Right lobe of liver (tissue), 6 donors: ENCODE results near the gene SIGLEC5. TPM values are rescaled to one million over a fixed set of nuclear protein-coding genes. Genes with fewer than 3 reads are reported as not detected.

Experiments used
- ATAC-seq, 4 donors: fragments of 200-7000 bp; cut with Tn5 transposase; one replicate each; pipeline ENCODE4 v1.9.1; 2020; ENCODE audit warnings: mild to moderate bottlenecking in 4 of 4, moderate library complexity in 4 of 4
- DNase-seq, 3 donors: peaks; one replicate each; pipeline ENCODE4 v3.0.0-alpha.2; 2020
- H3K27ac ChIP-seq, 3 donors: fragments of 200-600 bp; one replicate each; pipeline ENCODE4 v1.8.0; 2022
- H3K27me3 ChIP-seq, 2 donors: fragments of 200-600 bp; one replicate each; pipeline ENCODE4 v1.8.0; 2022
- H3K36me3 ChIP-seq, 4 donors: fragments of 200-600 bp; sonication (generic) in 1 of 4; one replicate each; pipeline versions ENCODE4 v1.5.1 to v1.8.0; 2017 to 2022; ENCODE audit warnings: control low read depth in 1 of 4
- H3K4me1 ChIP-seq, 4 donors: fragments of 200-600 bp; sonication (generic) in 1 of 4; one replicate each; pipeline versions ENCODE4 v1.5.1 to v1.8.0; 2017 to 2022; ENCODE audit warnings: control low read depth in 1 of 4
- H3K4me3 ChIP-seq, 3 donors: fragments of 200-600 bp; one replicate each; pipeline ENCODE4 v1.8.0; 2022
- H3K9me3 ChIP-seq, 4 donors: fragments of 200-600 bp; sonication (generic) in 1 of 4; one replicate each; pipeline versions ENCODE4 v1.5.1 to v1.8.0; 2017 to 2022; ENCODE audit warnings: control low read depth in 1 of 4
- CTCF ChIP-seq, 4 donors: fragments of 200-600 bp in 3 of 4; fragments of 450-650 bp in 1 of 4; IDR thresholded peaks; one replicate each; pipeline versions ENCODE4 v1.5.1 to v1.8.0; 2016 to 2022; ENCODE audit warnings: antibody characterized with exemption in 4 of 4, mild to moderate bottlenecking in 2 of 4
- POLR2A ChIP-seq: fragments of 450-650 bp; IDR thresholded peaks from one replicate; pipeline ENCODE4 v1.6.1; 2017; ENCODE audit warnings: antibody characterized with exemption, mild to moderate bottlenecking
- WGBS: methylation state at CpG from one replicate; pipeline ENCODE4 v1.1.6; 2018; ENCODE audit warnings: low coverage, low lambda C conversion rate; ENCODE audit not compliant: insufficient coverage; ENCODE audit errors: missing lambda C conversion rate; 5-methylcytosine and 5-hydroxymethylcytosine counted together
- intact Hi-C, 2 donors: fragments of 100-400 bp; cut with DNase I; formaldehyde crosslinking; loops; one replicate each; pipeline versions ENCODE4 v1.11.2 to v1.14.1; 2022
- total RNA-seq, 6 experiments: library from RNA; depleted of rRNA in 2 of 6; stranded (reverse); fragments of >200 nt in 2 of 6; fragmentation: NEBNext Ultra II Directional in 3 of 6; extraction: Animal tissue kit (Norgen Biotek cat#: 25700) in 3 of 6; gene quantifications; one replicate each; pipeline versions ENCODE4 v1.1.0 to v1.2.4, GENCODE V29; 2016 to 2023
- donor health status: DM: no; HTN: yes; CAD: no.
- donor health status: DM: no; HTN: no; CAD: no.
- donor health status: DM: no; HTN: no; CAD: no.
- donor health status: DM: no; HTN: yes; CAD: no.
- donor health status: DM: no; HTN: yes; CAD: no.

The SIGLEC5 gene
- total RNA-seq, 6 experiments from 2014 or later: 0.89 to 1.1 (median 0.92) TPM; not detected in 3

DNA sequence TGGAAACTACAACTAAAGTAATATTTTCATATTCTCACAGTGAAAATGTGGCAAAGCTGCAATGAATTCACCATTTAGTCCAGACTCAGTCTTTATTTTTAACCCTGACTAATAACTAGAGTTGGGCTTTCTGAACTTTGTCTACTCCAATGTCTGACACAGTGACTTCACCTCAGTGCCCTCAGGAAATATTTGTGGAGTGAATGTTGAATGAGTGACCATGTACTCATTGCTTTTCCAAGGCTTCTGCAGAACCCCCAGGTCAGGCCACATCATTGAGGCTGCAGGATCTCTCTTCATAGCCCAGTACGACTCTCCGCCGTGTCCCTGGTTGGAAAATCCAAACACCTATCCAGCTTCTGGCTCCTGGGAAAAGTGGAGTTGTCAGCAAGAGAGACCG, 57.3 kb downstream of the SIGLEC5 start:
- H3K4me3 ChIP-seq: no peak overlapping the region
- no peak overlapping the region for H3K27ac ChIP-seq
- ATAC-seq: no peak
- intact Hi-C loops: no loop called here
- H3K4me1 ChIP-seq: peaks cover 0 to 6% (median 0%) of the 10 kb centered on the region in 4 donors
- TF ChIP-seq POLR2A: no peak
- no peak for TF ChIP-seq CTCF (IDR thresholded peaks at IDR 0.05)
- no peaks in the 10 kb centered on the region for H3K9me3 ChIP-seq
- no peaks in the 10 kb centered on the region for H3K27me3 ChIP-seq
- WGBS: 97% methylated on average over 4 of the region's 4 CpGs
- DNase-seq: no peak
- peaks cover 0 to 13% (median 2%) of the 10 kb centered on the region in 4 donors for H3K36me3 ChIP-seq

DNA sequence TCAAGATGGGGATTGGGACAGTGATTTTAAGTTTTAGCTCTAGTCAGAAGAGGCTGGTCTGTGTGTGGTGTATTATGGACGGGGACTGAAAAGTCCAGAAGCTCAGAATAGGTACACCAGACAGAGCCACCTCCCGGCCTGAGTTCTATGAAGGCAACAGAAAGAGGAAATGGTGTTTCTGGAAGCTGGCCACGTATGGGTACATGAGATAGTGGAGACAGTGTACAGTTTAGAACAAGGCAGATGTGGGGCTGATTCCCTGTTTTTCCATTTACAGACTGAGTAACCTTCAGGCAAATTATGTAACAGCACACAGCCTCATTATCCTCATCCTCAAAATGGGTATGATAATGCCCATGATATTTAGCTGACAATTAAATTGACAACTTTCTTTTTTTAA, 57.8 kb downstream of the SIGLEC5 start:
- no peaks in the 10 kb centered on the region for H3K9me3 ChIP-seq
- WGBS: 60% methylated on average over 2 of the region's 3 CpGs
- no peak for DNase-seq
- peaks cover 0 to 13% (median 1%) of the 10 kb centered on the region in 4 donors for H3K36me3 ChIP-seq
- ATAC-seq: no peak
- TF ChIP-seq POLR2A (no peak), CTCF (IDR thresholded peaks at IDR 0.05) (no peak)
- H3K27me3 ChIP-seq: no peaks in the 10 kb centered on the region
- peaks cover 0 to 6% (median 0%) of the 10 kb centered on the region in 4 donors for H3K4me1 ChIP-seq
- H3K27ac ChIP-seq: no peak overlapping the region
- intact Hi-C loops: no loop called here
- peak overlapping the region in 2 of 3 donors; percentile 36 to 68 for H3K4me3 ChIP-seq

- Histone ChIP-seq H3K4me3 (peak overlapping the region; percentile 36 to 68 (median 66)), H3K4me1 (peaks cover 0 to 6% (median 0%) of the 10 kb centered on the region in 4 donors), H3K27me3 (no peaks in the 10 kb centered on the region), H3K27ac (no peak overlapping the region), H3K9me3 (no peaks in the 10 kb centered on the region), H3K36me3 (peaks cover 0 to 13% (median 0%) of the 10 kb centered on the region in 4 donors)
- ATAC-seq (no peak), DNase-seq (no peak)
- TF ChIP-seq CTCF (IDR thresholded peaks at IDR 0.05) (no peak), POLR2A (no peak)
- 4% methylated on average over 8 of the region's 8 CpGs for WGBS
- intact Hi-C loops: no loop called here
These were observed 58.6 kb downstream of the SIGLEC5 start for GRCh38 chr19:51571599-51571998.

DNA sequence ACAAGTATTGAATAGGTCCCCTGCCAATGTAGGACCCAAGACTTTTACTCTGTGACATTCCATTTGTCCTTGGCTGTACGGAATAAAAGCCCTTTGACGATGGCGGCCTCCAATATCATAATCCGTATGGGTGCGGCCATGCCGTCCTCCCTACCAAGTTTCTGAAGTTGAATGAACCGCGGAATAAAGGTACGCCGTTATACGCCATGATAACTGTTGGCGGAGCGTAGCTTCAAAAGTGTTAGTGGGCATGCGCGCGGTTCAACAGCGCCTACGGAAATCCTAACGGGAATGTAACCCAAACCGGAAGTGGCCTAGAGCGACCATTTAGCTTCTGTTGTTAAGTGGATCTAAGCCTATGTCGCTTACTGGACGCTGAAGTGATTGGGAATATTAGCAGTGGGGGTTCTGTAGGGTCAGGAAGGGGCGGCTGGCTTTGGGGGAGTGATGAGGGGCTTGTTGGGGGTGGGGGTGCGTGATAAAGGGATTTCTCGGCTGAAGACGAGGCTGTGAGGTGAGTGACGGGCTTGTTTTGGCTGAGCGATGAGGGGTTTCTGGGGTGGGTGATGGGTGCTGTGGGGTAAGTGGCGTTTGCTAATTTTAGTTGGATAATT, 59.1 kb downstream of the SIGLEC5 start, which contains the start of gene ZNF175:
Gene ZNF175 (plus strand): TSS at position 322 of the 614 bp plus-strand sequence. CDS start 2,047 bp downstream, outside the sequence.
- intact Hi-C loops: no loop called here

More for the DNA sequence above, 59.1 kb downstream of the SIGLEC5 start, which contains the start of gene ZNF175:
- DNase-seq (peak; percentile 85 to 95 (median 92)), ATAC-seq (peak; percentile 99 to 100 (median 100))
- peaks cover 0 to 6% (median 0%) of the 10 kb centered on the region in 4 donors for H3K4me1 ChIP-seq
- no peak within 1 kb of the TSS for H3K27ac ChIP-seq
- TF ChIP-seq CTCF (IDR thresholded peaks at IDR 0.05) (no peak), POLR2A (no peak)
- H3K36me3 ChIP-seq: peaks cover 0 to 13% (median 0%) of the 10 kb centered on the region in 4 donors
- no peaks in the 10 kb centered on the region for H3K27me3 ChIP-seq
- WGBS: under 1% methylated on average over 29 of the region's 30 CpGs
- no peaks in the 10 kb centered on the region for H3K9me3 ChIP-seq
- H3K4me3 ChIP-seq: peak within 1 kb of the TSS; percentile 36 to 68 (median 66)
